BJ (cell line): ENCODE results near the gene SPAG16. TPM values are rescaled to one million over a fixed set of nuclear protein-coding genes. Genes with fewer than 3 reads are reported as not detected.

Source experiments
- CTCF ChIA-PET: fragments of 350-600 bp; formaldehyde crosslinking; extraction: SDS; loops from one replicate; lab custom pipeline; 2021; ENCODE audit warnings: antibody characterized with exemption, inconsistent platforms; lab: Yijun Ruan, JAX
- POLR2A ChIA-PET: fragments of 300-600 bp; sonication (Branson Sonifier 250); formaldehyde crosslinking; extraction: SDS; loops from one replicate; lab custom pipeline; 2021; ENCODE audit warnings: antibody characterized with exemption; lab: Charles Lee
- DNase-seq: peaks from one replicate; pipeline ENCODE4 v3.0.0-alpha.2; 2011; ENCODE audit warnings: low read depth
- H3K27me3 ChIP-seq: 2 replicates; pipeline ENCODE4 v1.6.0; 2011; ENCODE audit warnings: low read length; ENCODE audit not compliant: control insufficient read depth, insufficient read depth
- H3K36me3 ChIP-seq: 2 replicates; pipeline ENCODE4 v1.5.1; 2011; ENCODE audit warnings: low read length; ENCODE audit not compliant: control insufficient read depth, insufficient read depth
- H3K4me3 ChIP-seq: 2 replicates; pipeline ENCODE4 v1.5.1; 2011; ENCODE audit warnings: low read depth, mild to moderate bottlenecking, control low read depth, low read length
- CTCF ChIP-seq: IDR thresholded peaks from 2 replicates; pipeline ENCODE4 v1.5.1; 2011; ENCODE audit warnings: low read depth, mild to moderate bottlenecking, control low read depth, inconsistent platforms, low read length, moderate library complexity; ENCODE audit not compliant: insufficient read depth
- polyA plus RNA-seq: library from polyadenylated mRNA; depleted of rRNA; stranded (reverse); fragments of >200 nt; gene quantifications from 2 replicates; pipeline ENCODE4 v1.2.3, GENCODE V29; 2011

Gene SPAG16
- polyA plus RNA-seq, 1 experiment = 11.0 TPM

DNA sequence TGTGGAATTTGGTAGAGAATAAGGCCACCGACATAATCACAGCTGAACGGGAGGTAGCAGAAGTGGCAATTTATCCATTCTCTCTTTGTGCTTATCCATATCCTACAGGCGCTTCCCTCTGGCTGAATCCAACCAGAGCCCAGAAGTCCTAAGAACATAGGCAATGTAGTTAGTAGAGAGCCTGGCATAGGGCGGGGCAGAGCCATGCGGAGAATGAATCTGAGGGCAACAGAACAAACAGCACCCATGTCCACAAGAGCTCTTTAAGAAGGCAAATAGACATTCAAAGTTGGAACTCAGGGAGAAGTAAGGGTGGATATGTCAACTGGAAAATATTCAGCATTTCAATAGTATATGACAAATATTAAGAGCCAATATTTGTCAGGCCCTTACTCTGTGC is 820.7 kb downstream of the SPAG16 start:
- no peaks in the 10 kb centered on the region for H3K36me3 ChIP-seq
- H3K4me3 ChIP-seq = no peak overlapping the region
- no peak for TF ChIP-seq CTCF
- ChIA-PET CTCF (interaction anchor here (1.5 kb wide), 2 partner anchors 10 to 12 kb away, joined by 4 read pairs; no protein-coding TSS in a partner anchor), POLR2A (no interaction called here)
- no peak for DNase-seq
- H3K27me3 ChIP-seq = no peaks in the 10 kb centered on the region

DNA sequence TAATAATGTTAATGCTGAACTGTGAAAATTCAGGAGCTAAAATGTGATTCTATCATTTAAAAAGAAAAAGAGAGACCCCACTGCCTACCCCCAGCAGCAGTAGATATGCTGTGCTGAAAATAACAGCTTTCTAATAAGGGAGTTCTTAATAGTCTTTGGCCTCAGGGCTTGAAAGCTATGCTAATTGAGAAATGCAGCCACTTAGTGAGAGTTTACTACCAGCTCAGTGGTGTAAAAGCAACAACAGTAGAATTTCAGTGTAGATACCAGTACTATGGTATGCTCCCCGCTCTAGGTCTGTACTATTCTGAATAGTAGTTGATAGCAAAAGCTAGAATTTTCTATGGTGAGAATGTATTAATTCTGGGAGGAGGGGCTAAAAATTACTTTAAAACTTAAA is 823.5 kb downstream of the SPAG16 start:
- Histone ChIP-seq H3K4me3 (no peak overlapping the region), H3K36me3 (no peaks in the 10 kb centered on the region), H3K27me3 (no peaks in the 10 kb centered on the region)
- CTCF ChIA-PET = interaction anchor here (0.6 kb wide), 1 partner anchor 881 kb away, joined by 3 read pairs; no protein-coding TSS in a partner anchor
- TF ChIP-seq CTCF = no peak
- POLR2A ChIA-PET = no interaction called here
- DNase-seq = no peak

DNA sequence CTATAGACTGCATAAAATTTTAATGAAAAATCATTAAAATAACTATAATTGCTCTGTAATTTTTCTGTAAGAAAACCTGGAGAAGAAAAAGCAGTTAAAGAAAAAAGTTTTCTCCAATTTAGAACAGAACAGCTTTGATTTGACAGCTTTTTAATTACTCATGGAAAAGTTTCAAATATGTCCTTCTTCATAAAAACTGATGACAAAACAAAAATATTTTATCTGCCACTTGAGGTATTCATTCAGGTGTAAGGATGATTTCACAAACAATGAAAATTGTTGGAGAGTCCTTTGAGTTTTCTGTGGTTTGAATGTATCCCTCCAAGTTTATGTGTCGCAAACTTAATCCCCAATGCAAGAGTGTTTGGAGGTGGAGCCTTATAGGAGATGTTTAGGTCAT is 824.3 kb downstream of the SPAG16 start:
- H3K36me3 ChIP-seq = no peaks in the 10 kb centered on the region
- ChIA-PET POLR2A (no interaction called here), CTCF (no interaction called here)
- DNase-seq = no peak
- no peak overlapping the region for H3K4me3 ChIP-seq
- H3K27me3 ChIP-seq = no peaks in the 10 kb centered on the region
- no peak for TF ChIP-seq CTCF

GRCh38 chr2:214117054-214117453 is 832.8 kb downstream of the SPAG16 start:
- no peak for DNase-seq
- POLR2A ChIA-PET = no interaction called here
- Histone ChIP-seq H3K27me3 (no peaks in the 10 kb centered on the region), H3K36me3 (no peaks in the 10 kb centered on the region), H3K4me3 (no peak overlapping the region)
- CTCF ChIA-PET = interaction anchor here (0.7 to 1.0 kb wide), 2 partner anchors 11 to 1189 kb away, joined by 3 to 4 read pairs; no protein-coding TSS in a partner anchor
- TF ChIP-seq CTCF = no peak

DNA sequence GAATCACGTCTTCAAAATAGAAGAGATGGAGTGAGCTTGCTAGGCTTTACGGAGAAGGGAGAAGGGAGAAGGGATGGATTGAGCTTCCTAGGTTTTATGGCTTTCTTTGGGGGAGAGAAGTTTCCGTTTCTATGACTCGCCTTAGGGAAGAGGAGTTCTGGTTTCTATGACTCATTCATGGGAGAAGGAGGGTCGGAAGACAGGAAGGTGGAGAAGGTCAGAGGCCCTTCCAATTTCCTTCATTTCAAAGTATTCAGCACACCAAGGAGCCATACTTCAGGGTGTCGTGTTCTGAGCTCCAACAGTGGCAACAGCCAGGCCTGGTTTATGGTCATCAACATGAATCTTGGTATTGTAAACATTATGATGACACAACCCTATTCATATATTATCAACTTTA is 841.9 kb downstream of the SPAG16 start:
- H3K36me3 ChIP-seq = no peaks in the 10 kb centered on the region
- no peaks in the 10 kb centered on the region for H3K27me3 ChIP-seq
- ChIA-PET CTCF (no interaction called here), POLR2A (no interaction called here)
- no peak for TF ChIP-seq CTCF
- H3K4me3 ChIP-seq = no peak overlapping the region
- DNase-seq = no peak
